Measurements from ENCODE around the gene LSR. TPM values are rescaled to one million over a fixed set of nuclear protein-coding genes. Genes with fewer than 3 reads are reported as not detected.
"Not testable (repeated sequence)": the region's sequence is repeated elsewhere in the genome, so short reads cannot be mapped to it uniquely, and the experiment has no call there.

The LSR gene
- total RNA-seq, 1 experiment from 2014 or later: 0.69 TPM

DNA sequence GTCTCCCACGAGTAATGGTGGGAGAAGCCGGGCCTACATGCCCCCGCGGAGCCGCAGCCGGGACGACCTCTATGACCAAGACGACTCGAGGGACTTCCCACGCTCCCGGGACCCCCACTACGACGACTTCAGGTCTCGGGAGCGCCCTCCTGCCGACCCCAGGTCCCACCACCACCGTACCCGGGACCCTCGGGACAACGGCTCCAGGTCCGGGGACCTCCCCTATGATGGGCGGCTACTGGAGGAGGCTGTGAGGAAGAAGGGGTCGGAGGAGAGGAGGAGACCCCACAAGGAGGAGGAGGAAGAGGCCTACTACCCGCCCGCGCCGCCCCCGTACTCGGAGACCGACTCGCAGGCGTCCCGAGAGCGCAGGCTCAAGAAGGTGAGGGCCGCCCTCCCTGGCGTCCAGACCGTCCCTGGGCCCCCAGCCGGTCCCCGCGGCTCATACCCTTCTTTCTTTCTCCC lies 18.6 kb downstream of the LSR start:
- DNase-seq (ENCODE audit: low spot score): no peak

DNA sequence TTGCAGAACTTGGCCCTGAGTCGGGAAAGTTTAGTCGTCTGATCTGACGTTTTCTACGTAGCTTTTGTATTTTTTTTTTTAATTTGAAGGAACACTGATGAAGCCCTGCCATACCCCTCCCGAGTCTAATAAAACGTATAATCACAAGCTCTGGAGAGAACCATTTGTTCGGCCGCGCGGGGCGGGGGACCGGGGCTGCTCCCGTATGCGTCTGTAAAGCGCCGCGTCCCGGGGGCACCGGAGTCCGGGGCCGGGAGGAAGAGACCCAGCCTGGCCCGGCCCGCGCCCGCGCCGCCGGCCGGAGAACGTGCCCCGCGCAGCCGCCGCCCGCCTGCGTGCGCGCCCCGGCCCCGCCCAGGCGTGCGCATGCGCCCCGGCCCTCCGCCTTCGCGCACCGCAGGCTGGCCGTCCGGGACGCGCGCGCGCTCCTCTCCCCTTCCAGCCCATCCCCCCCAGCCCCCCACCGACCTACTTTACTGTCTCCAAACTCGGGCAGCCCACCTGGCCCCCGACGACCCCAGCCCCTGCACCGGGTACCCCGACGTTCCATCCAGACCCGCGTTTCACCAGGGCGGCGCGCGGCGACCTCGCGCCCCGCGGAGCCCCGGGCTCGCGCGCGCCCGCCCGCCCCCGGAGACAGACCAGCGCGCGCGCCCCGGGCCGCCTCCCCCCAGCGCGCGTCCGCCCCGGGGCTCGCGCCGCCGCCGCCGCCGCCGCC lies 19.2 kb downstream of the LSR start:
- peak; percentile 20 for DNase-seq (ENCODE audit: low spot score)

- peak; percentile 46 for DNase-seq (ENCODE audit: low spot score)
Observed at GRCh38 chr19:35268536-35269437, 20.0 kb downstream of the LSR start, which contains the start of gene USF2. TSS of gene USF2 (plus strand) at chr19:35268962. CDS start at chr19:35269102, 140 bp downstream.

DNA sequence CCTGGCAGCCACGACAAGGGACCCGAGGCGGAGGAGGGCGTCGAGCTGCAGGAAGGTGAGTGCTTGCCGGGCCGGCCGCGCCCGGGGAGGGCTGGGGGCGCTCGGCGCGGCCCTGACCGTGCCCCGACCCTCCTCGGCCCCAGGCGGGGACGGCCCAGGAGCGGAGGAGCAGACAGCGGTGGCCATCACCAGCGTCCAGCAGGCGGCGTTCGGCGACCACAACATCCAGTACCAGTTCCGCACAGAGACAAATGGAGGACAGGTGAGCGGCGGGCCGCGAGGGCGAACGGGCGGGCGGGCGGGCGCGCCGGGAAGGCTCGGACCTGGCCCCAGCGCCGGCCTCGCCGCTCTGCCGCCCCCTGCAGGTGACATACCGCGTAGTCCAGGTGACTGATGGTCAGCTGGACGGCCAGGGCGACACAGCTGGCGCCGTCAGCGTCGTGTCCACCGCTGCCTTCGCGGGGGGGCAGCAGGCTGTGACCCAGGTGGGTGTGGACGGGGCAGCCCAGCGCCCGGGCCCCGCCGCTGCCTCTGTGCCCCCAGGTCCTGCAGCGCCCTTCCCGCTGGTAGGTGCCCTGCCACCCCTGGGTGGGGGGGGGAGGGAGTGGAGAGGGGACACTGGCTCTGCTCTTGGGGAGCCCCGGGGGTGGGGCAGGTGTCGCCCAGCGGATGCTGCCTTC lies 20.8 kb downstream of the LSR start:
- peak; percentile 57 for DNase-seq (ENCODE audit: low spot score)

DNA sequence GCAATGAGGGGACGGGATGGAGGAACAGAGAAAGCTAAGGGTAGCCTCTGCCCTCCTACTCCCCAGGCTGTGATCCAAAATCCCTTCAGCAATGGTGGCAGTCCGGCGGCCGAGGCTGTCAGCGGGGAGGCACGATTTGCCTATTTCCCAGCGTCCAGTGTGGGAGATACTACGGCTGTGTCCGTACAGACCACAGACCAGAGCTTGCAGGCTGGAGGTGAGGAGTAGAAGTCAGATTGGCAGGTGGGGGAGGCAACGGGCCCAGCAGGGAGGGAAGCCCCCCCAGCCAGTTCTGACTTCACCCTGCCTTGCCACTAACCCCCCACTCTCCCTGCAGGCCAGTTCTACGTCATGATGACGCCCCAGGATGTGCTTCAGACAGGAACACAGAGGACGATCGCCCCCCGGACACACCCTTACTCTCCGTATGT lies 21.6 kb downstream of the LSR start:
- DNase-seq (ENCODE audit: low spot score): no peak

GRCh38 chr19:35271546-35271945 lies 22.7 kb downstream of the LSR start:
- DNase-seq (ENCODE audit: low spot score): no peak

DNA sequence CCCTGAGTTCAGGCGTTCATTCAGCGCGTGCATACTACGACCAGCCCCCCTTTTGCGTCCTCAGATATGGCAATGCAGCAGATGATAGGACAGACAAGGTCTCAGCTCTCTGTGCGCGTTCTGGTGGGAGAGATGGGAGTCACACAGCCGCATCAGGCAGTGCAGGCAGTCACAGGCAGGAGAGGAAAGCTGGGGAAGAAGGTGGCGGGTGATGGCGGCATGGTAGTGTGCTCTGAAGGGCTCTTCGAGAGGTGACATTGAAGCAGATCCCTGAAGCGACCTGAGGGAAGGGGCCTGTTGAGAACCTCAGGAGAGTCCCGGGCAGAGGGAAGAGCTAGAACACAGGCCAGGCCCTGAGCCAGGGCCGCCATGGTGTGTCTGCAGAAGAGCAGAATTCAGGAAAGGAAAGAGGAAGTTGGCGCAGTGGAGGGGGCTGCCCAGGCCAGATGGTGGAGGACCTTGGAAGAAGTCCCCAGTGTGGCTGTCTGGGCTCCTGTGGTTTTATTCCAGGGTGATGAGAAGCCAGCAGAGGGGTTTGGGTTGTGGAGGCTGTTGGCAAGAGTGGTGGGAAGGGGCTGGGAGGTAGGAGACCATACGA lies 23.4 kb downstream of the LSR start:
- DNase-seq (ENCODE audit: low spot score): no peak

DNA sequence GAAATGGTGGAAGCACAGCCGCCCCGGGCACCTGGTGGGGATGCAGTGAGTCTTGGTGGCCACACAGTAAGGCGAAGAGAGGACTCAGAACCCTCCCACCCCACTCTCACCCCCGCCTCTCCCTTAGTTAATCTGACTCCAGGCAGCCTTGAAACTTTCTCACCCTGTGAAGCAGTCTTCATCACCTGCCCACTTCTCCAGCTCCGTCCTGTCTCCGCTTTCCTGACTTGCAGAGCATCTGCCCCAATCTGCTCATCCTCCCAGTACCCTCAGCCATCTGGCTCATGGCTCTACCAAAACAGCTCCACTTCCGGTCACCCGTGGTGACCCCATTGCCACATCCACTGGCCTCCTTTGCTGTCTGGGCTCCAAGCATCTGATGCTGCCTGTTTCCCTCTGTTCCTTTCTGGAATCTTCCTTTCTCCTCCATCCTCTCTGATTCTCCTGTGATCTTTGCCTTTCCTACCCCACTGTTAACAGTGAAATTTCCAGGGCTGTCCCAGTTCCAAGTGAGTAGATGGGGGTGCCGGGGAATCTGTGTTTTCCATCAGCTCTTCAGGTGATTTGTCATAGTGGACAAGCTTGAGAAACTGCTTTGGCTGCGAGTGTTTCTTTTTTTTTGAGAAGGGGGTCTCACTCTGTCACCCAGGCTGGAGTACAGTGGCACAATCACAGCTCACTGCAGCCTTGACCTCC lies 24.3 kb downstream of the LSR start:
- no peak for DNase-seq (ENCODE audit: low spot score)

DNA sequence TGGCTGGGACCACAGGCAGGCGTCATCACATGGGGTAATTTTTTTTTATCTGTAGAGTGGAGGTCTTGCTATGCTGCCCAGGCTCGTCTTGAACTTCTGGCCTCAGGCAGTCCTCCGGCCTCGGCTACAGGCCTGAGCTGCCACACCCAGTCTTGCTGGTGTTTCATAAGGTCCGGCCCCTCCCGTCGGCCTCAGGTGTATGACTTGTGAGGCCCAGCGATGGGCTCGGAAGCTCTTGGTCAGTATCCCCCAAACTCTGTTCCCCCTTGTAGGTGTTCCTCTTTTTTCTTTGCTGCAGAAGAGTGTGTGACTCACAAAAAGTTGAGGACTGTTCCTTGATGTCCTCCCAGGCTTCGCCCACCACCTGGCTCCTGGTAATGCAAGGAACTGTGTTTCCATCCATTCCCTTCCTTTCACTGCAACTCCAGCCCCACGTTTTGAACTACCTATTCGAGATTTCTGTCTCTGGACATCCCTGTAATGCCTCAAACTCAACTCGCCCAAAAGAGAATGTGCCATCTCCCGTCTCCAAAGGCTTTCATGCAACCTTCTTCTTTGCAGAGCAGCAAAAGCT lies 25.0 kb downstream of the LSR start:
- DNase-seq (ENCODE audit: low spot score): no peak

DNA sequence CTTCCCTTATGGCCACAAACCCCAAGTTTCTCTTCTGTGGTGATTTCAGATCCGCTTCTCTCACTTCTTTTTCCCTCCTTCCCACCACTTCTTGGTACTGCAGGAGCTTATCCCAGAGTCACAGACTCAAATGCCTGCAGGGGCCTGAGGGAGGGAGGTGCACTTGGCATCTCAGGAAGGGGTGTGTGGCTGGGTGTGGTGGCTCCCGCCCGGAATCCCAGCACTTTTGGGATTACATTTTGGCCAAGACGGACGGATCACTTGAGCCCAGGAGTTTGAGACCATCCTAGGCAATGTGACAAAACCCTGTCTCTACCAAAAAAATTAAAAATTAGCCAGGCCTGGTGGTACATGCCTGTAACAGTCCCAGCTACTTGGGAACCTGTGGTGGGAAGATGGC lies 25.5 kb downstream of the LSR start:
- DNase-seq (ENCODE audit: low spot score): no peak

GRCh38 chr19:35276706-35277281 lies 28.0 kb downstream of the LSR start:
- no peak for DNase-seq (ENCODE audit: low spot score)

GRCh38 chr19:35278578-35279284 lies 29.9 kb downstream of the LSR start:
- no peak for DNase-seq (ENCODE audit: low spot score)

DNA sequence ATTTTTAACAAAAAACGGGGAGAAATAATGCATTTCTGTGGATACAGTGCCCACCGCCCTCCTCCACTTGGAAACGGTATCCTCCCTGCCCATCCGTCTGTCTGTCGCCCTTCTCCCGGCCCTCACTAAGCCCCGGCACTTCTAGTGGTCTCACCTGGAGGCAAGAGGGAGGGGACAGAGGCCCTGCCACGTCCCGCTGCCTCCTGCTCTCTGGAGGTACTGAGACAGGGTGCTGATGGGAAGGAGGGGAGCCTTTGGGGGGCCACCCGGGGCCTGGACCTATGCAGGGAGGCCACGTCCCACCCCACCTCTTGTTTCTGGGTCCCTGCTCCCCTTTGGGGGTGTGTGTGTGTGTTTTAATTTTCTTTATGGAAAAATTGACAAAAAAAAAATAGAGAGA lies 30.6 kb downstream of the LSR start:
- no peak for DNase-seq (ENCODE audit: low spot score)

- no peak for DNase-seq (ENCODE audit: low spot score)
Observed at GRCh38 chr19:35279985-35280821, 31.4 kb downstream of the LSR start.

GRCh38 chr19:35281303-35281702 lies 32.5 kb downstream of the LSR start:
- no peak for DNase-seq (ENCODE audit: low spot score)

GRCh38 chr19:35284153-35285094 lies 35.6 kb downstream of the LSR start:
- DNase-seq (ENCODE audit: low spot score): no peak

GRCh38 chr19:35285095-35285449 lies 36.3 kb downstream of the LSR start:
- DNase-seq (ENCODE audit: low spot score): no peak

DNA sequence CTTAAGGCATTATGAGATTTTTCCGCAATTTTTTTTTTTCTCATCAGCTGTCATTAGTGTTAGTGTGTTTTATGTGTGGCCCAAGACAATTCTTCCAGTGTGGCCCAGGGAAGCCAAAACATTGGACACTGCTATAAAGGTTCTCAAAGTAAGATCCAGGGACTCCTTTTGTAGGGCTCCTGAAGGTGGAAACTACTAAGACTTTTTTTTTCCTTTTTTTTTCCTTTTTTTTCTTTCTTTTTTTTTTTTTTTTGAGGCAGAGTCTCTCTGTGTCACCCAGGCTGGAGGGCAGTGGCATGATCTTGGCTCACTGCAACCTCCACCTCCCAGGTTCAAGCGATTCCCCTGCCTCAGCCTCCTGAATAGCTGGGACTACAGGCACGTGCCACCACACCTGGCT lies 36.7 kb downstream of the LSR start:
- DNase-seq (ENCODE audit: low spot score): not testable (repeated sequence)
